Subcutaneous adipose tissue (tissue), 4 donors: ENCODE data around the gene IGFBP5. TPM values are rescaled to one million over a fixed set of nuclear protein-coding genes. Genes with fewer than 3 reads are reported as not detected.

Experiments
- total RNA-seq, 4 donors: library from RNA; depleted of rRNA; stranded (reverse); fragments of >200 nt; gene quantifications; one replicate each; pipeline ENCODE4 v1.1.0, GENCODE V29; 2016
- TF ChIP-seq, protein P1 (sequence below): fragments of 450-650 bp; IDR thresholded peaks from one replicate; pipeline ENCODE4 v1.5.1; 2016; ENCODE audit warnings: low read depth, mild to moderate bottlenecking, control low read depth, antibody characterized with exemption, moderate library complexity

Gene IGFBP5
- total RNA-seq, 4 donors from 2014 or later: 74.8 to 661 (median 512) TPM

DNA sequence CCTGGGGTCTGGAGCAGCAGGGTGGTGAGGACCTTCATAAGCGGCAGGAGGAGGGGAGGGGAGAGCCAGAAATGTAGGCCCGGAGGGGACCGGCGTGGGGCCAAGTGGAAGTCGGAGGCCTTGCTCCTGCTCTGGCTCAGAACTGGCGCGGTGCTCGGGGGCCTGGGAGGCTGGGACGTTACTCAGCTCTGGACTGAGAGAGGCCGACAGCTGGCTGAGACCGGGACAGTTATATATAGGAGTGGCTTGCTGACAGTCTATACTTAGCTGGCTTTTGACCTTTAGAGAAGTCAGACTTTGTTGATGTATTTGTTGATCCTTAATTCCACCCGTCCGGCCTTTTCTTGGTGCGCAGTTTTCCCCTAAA, 15.7 kb downstream of the IGFBP5 start:
- TF ChIP-seq, protein P1, sequence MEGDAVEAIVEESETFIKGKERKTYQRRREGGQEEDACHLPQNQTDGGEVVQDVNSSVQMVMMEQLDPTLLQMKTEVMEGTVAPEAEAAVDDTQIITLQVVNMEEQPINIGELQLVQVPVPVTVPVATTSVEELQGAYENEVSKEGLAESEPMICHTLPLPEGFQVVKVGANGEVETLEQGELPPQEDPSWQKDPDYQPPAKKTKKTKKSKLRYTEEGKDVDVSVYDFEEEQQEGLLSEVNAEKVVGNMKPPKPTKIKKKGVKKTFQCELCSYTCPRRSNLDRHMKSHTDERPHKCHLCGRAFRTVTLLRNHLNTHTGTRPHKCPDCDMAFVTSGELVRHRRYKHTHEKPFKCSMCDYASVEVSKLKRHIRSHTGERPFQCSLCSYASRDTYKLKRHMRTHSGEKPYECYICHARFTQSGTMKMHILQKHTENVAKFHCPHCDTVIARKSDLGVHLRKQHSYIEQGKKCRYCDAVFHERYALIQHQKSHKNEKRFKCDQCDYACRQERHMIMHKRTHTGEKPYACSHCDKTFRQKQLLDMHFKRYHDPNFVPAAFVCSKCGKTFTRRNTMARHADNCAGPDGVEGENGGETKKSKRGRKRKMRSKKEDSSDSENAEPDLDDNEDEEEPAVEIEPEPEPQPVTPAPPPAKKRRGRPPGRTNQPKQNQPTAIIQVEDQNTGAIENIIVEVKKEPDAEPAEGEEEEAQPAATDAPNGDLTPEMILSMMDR: no peak

DNA sequence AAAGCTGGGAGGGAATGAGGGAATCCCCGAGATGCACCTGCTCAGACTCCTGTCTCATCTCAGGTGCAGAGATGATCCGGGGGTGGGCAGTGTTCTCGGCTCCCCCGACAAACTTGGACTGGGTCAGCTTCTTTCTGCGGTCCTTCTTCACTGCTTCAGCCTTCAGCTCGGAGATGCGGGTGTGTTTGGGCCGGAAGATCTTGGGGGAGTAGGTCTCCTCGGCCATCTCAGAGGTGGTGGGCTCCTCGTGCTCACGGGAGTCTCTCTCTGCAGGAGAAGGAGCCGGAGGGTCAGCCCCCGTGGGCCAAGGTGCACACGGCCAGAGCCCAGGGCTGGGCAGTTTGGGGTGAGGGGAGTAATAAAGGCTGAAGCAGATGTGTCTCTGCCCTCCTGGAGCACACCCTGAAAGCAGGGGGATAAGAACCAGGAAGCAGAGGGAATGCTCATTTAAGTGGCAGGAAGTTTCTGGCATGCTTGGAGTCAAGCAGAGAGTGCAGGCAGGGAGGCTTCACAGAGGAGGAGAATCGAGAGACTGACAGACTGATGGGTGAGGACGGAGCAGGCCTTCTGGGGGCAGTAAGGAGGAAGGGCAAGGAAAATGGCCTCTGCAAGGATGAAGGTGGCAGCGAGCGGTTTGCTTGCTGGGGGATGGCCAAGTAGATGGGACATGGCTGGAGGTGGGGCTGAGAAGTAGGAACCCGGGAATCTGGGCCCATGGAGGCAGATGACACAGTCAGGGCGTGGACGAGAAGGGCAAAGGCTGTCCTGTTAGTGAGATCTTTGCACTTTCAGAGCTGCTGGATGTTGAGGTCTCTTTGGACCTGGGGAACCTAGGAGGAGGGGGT, 16.3 kb downstream of the IGFBP5 start:
- TF ChIP-seq, protein P1: no peak

DNA sequence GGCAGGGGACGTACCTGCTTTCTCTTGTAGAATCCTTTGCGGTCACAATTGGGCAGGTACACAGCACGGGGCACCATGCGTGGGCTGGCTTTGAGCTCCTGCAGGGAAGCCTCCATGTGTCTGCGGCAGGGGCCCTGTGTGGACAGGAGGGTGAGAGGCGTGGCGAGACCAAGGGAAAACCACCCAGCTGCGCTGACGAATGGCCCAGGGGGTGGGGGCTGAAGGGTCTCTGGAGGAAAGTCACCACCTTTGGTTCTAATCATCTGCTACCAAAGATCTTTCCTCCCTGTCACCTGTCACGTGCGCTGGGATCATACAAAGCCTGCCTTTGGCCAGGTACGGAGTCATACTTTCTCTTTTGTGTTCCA, 17.3 kb downstream of the IGFBP5 start:
- TF ChIP-seq, protein P1: no peak

DNA sequence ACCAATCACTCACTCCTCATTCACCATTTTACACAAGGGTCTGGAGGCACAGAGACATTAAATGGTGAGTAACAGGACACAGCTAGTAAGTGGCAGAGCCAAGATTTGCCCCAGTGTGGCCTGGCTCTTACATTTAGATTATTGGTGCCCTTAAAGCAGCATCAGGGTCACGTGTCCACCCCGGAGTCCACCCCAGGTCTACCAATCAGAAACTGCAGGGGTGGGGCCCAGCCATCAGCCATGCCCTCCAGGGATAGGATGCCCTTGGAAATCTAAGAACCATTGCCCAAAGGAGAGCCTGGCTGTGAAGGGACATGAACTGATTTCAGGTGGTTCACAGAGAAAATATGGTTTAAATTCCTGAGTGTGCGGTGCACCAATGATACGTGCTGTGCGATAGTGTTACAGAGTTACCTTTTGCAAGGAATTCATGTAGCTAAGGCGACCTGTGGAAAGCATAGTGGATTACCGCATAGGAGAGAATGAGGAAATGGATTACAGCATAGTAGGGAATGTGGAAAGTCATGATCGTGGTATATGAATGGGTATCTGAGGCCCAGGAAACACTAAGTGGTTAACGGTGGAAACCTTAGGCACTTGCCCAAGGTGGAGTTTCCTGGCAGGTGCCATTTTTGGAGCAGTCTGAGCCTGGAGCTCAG, 17.8 kb downstream of the IGFBP5 start:
- TF ChIP-seq, protein P1: no peak

DNA sequence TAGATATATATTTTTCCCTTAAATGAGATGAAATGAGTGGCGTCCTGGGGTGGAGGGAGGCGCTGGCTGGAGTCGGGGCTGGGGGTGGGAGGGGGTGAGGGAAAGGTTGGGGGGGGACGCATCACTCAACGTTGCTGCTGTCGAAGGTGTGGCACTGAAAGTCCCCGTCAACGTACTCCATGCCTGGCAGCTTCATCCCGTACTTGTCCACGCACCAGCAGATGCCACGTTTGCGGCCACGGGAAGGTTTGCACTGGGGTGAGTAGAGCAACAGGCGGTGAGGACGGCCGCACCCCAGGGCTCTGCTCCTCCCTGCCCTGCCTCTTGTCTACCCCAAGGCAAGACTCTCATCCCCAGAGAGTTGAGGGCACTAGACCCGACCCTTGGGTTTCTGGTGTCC, 18.7 kb downstream of the IGFBP5 start:
- TF ChIP-seq, protein P1: no peak

DNA sequence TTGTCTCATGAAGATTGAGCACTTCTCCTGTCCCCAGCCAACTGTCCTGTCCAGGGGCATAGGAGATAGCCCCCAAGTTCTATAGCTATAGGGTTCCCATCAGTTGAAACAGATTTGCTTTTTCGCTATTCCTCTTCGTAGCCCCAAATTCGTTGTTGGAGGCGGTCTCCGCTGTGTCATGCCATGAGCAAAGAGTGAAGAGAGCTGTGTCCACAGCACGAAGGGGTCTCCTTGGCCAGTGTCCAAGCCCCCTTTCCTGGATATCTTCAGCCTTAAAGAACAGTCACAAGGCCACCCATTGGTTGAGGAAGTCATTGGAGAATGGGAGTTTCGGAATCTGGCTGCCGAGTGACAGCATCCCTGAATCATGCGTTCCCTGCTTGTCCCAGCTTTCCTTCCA, 21.0 kb downstream of the IGFBP5 start:
- TF ChIP-seq, protein P1: no peak

DNA sequence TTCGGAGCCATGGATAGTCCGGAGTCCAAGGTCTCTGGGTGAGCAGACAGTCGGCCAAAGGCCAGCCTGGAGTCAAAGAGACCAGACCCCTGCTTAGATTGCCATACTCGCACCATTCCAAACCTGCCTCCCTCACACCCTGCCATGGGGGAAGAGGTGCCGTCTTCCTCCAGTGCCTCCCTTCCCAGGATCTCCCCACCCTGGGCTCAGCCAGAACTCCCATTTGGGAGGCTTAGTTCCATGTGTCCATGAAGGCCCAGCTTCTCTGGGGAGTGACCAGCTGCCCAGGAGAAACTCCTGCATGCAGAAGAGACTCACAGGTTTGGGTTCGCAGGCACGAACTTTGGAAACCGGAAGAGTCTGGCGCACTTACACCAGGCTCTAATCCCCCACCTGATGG, 21.7 kb downstream of the IGFBP5 start:
- TF ChIP-seq, protein P1: no peak
